OCI-LY1 (cell line): ENCODE measurements around the gene MACROH2A2.

Experiments used
- H2AFZ ChIP-seq: fragments of 200-600 bp; sonication (generic), shearing (Covaris generic); 2 replicates; pipeline ENCODE4 v1.6.0; 2014; ENCODE audit warnings: antibody characterized with exemption, mild to moderate bottlenecking, low read length
- H3F3A ChIP-seq: fragments of 200-600 bp; sonication (generic), shearing (Covaris generic); 2 replicates; pipeline ENCODE4 v1.6.0; 2014; ENCODE audit warnings: mild to moderate bottlenecking, antibody characterized with exemption, low read length, moderate library complexity; ENCODE audit not compliant: insufficient read depth
- H3K27ac ChIP-seq: fragments of 200-600 bp; sonication (generic); 2 replicates; pipeline ENCODE4 v1.5.1; 2014; ENCODE audit warnings: low read length, mixed run types, mild to moderate bottlenecking, low read depth; ENCODE audit not compliant: poor library complexity, severe bottlenecking
- H3K27me3 ChIP-seq: fragments of 200-600 bp; sonication (generic); 2 replicates; pipeline ENCODE4 v1.6.0; 2014; ENCODE audit warnings: antibody characterized with exemption, mild to moderate bottlenecking, low read length, moderate library complexity; ENCODE audit not compliant: insufficient read depth
- H3K36me3 ChIP-seq: fragments of 200-600 bp; sonication (generic); 2 replicates; pipeline ENCODE4 v1.6.1; 2014; ENCODE audit warnings: mild to moderate bottlenecking, antibody characterized with exemption, low read length, moderate library complexity, mixed read lengths; ENCODE audit not compliant: insufficient read depth
- H3K4me1 ChIP-seq: fragments of 200-600 bp; sonication (generic); 2 replicates; pipeline ENCODE4 v1.5.1; 2014; ENCODE audit warnings: mild to moderate bottlenecking, low read length, moderate library complexity; ENCODE audit not compliant: insufficient read depth, severe bottlenecking
- H3K4me2 ChIP-seq: fragments of 200-600 bp; sonication (generic), shearing (Covaris generic); 2 replicates; pipeline ENCODE4 v1.6.1; 2014; ENCODE audit warnings: low read length
- H3K4me3 ChIP-seq: fragments of 200-600 bp; sonication (generic); 2 replicates; pipeline ENCODE4 v1.5.1; 2014; ENCODE audit warnings: low read length, low read depth, mild to moderate bottlenecking, mixed read lengths; ENCODE audit not compliant: poor library complexity, severe bottlenecking
- H3K79me2 ChIP-seq: fragments of 200-600 bp; shearing (Covaris generic); 2 replicates; pipeline ENCODE4 v1.6.1; 2016; ENCODE audit warnings: mixed run types, low read length, mixed read lengths; ENCODE audit not compliant: insufficient read depth
- H3K9ac ChIP-seq: fragments of 200-600 bp; sonication (generic), shearing (Covaris generic); 2 replicates; pipeline ENCODE4 v1.6.1; 2014; ENCODE audit warnings: mild to moderate bottlenecking, low read length, mixed read lengths
- H3K9me2 ChIP-seq: fragments of 200-600 bp; sonication (generic), shearing (Covaris generic); 2 replicates; pipeline ENCODE4 v1.6.1; 2014; ENCODE audit warnings: low read depth, mild to moderate bottlenecking, low read length, mixed read lengths
- H3K9me3 ChIP-seq: fragments of 200-600 bp; shearing (Covaris generic); 2 replicates; pipeline ENCODE4 v1.6.1; 2014; ENCODE audit warnings: low read length, mixed read lengths
- H4K20me1 ChIP-seq: fragments of 200-600 bp; sonication (generic), shearing (Covaris generic); 2 replicates; pipeline ENCODE4 v1.6.0; 2016; ENCODE audit warnings: mild to moderate bottlenecking, low read length; ENCODE audit not compliant: insufficient read depth
- EZH2 ChIP-seq: fragments of 200-600 bp; sonication (generic), shearing (Covaris generic); IDR thresholded peaks from 2 replicates; pipeline ENCODE4 v1.8.0; 2017; ENCODE audit warnings: borderline replicate concordance, mixed run types, mild to moderate bottlenecking, antibody characterized with exemption, low read length, moderate library complexity, mixed read lengths
- TF ChIP-seq, protein P1 (sequence below): fragments of 200-600 bp; sonication (generic), shearing (Covaris generic); IDR thresholded peaks from 2 replicates; pipeline ENCODE4 v1.5.1; 2017; ENCODE audit warnings: mild to moderate bottlenecking, antibody characterized with exemption, low read length, moderate library complexity, mixed read lengths

The MACROH2A2 gene

GRCh38 chr10:70106958-70107791 lies 54.5 kb downstream of the MACROH2A2 start:
- H3K4me1 ChIP-seq = no peaks in the 10 kb centered on the region
- H3F3A ChIP-seq = no peaks in the 10 kb centered on the region
- H3K9ac ChIP-seq = no peak overlapping the region
- H3K36me3 ChIP-seq = peaks cover 5% of the 10 kb centered on the region; the same call in 1 of the 2 replicates
- no peaks in the 10 kb centered on the region for H3K9me3 ChIP-seq
- H3K79me2 ChIP-seq = no peaks in the 10 kb centered on the region
- TF ChIP-seq, protein P1, sequence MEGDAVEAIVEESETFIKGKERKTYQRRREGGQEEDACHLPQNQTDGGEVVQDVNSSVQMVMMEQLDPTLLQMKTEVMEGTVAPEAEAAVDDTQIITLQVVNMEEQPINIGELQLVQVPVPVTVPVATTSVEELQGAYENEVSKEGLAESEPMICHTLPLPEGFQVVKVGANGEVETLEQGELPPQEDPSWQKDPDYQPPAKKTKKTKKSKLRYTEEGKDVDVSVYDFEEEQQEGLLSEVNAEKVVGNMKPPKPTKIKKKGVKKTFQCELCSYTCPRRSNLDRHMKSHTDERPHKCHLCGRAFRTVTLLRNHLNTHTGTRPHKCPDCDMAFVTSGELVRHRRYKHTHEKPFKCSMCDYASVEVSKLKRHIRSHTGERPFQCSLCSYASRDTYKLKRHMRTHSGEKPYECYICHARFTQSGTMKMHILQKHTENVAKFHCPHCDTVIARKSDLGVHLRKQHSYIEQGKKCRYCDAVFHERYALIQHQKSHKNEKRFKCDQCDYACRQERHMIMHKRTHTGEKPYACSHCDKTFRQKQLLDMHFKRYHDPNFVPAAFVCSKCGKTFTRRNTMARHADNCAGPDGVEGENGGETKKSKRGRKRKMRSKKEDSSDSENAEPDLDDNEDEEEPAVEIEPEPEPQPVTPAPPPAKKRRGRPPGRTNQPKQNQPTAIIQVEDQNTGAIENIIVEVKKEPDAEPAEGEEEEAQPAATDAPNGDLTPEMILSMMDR = peak; percentile 87
- TF ChIP-seq EZH2 = no peak
- H3K27ac ChIP-seq = no peak overlapping the region
- no peak overlapping the region for H3K4me3 ChIP-seq
- H2AFZ ChIP-seq = no peak overlapping the region
- no peaks in the 10 kb centered on the region for H3K27me3 ChIP-seq
- no peaks in the 10 kb centered on the region for H3K9me2 ChIP-seq
- no peaks in the 10 kb centered on the region for H4K20me1 ChIP-seq
- no peak overlapping the region for H3K4me2 ChIP-seq

DNA sequence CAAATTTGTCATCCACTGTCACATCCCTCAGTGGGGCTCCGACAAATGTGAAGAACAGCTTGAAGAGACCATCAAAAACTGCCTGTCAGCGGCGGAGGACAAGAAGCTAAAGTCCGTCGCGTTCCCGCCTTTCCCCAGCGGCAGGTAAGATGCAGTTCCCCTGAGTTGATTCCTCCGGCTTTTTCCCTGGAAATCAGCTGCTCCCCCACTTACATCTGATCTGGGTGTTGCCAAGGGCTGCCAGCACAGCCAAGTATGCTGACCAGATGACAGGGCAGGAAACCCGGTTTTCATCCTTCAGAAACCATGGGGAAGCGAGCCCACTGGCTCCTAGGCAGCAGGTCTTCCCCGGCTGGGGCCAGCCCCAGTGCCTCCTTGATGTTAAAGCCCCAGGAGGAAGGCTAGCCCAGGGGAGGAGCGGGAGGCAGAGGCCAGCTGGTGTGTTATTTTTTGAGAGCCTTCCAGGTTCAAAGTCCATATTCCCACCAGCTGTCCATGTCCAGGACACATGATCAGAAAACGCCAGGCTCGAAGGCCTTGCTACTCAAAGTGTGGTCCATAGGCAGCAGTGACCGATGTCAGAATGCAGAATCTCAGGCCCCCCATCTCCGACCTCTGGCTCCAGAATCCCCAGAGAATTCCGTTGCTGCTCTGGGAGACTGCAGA lies 56.6 kb downstream of the MACROH2A2 start:
- no peak overlapping the region for H3K27ac ChIP-seq
- no peak overlapping the region for H3K4me2 ChIP-seq
- no peaks in the 10 kb centered on the region for H3K27me3 ChIP-seq
- no peak overlapping the region for H3K9ac ChIP-seq
- TF ChIP-seq, protein P1 = no peak
- TF ChIP-seq EZH2 = no peak
- no peak overlapping the region for H2AFZ ChIP-seq
- H3K9me2 ChIP-seq = no peaks in the 10 kb centered on the region
- peaks cover 25% of the 10 kb centered on the region for H3K36me3 ChIP-seq
- H3K9me3 ChIP-seq = no peaks in the 10 kb centered on the region
- H3K79me2 ChIP-seq = no peaks in the 10 kb centered on the region
- no peak overlapping the region for H3K4me3 ChIP-seq
- H4K20me1 ChIP-seq = no peaks in the 10 kb centered on the region
- no peaks in the 10 kb centered on the region for H3F3A ChIP-seq
- no peaks in the 10 kb centered on the region for H3K4me1 ChIP-seq

DNA sequence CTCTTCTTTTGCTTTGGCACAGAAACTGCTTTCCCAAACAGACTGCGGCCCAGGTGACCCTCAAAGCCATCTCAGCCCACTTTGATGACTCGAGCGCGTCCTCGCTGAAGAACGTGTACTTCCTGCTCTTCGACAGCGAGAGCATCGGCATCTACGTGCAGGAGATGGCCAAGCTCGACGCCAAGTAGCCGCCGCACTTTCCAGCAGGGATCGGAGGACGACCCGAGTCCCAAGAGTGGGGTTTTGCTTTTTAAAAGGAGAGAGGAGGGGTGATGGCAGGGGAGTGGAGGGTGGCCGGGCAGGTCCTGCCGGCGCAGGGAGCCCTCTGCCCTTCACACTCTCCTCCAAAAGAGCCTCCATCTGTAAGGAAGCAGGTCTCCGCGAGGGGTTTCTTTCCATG lies 58.9 kb downstream of the MACROH2A2 start:
- Histone ChIP-seq H3K27me3 (no peaks in the 10 kb centered on the region), H2AFZ (no peak overlapping the region), H3K9me2 (no peaks in the 10 kb centered on the region), H3K36me3 (peaks cover 42% of the 10 kb centered on the region), H3F3A (no peaks in the 10 kb centered on the region), H3K9me3 (no peaks in the 10 kb centered on the region), H3K4me1 (no peaks in the 10 kb centered on the region), H3K79me2 (no peaks in the 10 kb centered on the region), H4K20me1 (no peaks in the 10 kb centered on the region), H3K27ac (no peak overlapping the region), H3K9ac (no peak overlapping the region), H3K4me2 (no peak overlapping the region), H3K4me3 (no peak overlapping the region)
- TF ChIP-seq, protein P1 = no peak
- TF ChIP-seq EZH2 = no peak
